GM12892 (cell line): Measurements from ENCODE around the gene PPP4C.

ENCODE experiments used
- POLR2A ChIP-seq: IDR thresholded peaks from 2 replicates; pipeline ENCODE4 v1.6.1; 2011; ENCODE audit warnings: low read depth, low read length, control low read depth
- POLR2AphosphoS5 ChIP-seq: IDR thresholded peaks from 2 replicates; pipeline ENCODE4 v1.6.1; 2011; ENCODE audit warnings: low read depth, low read length, control low read depth
- TAF1 ChIP-seq: IDR thresholded peaks from 2 replicates; pipeline ENCODE4 v1.6.1; 2011; ENCODE audit warnings: low read depth, mild to moderate bottlenecking, control low read depth, low read length, borderline replicate concordance

- no peak for TF ChIP-seq POLR2A
- no peak for TF ChIP-seq POLR2AphosphoS5
- TF ChIP-seq TAF1 = no peak
Measured at GRCh38 chr16:30120340-30121105, 44.7 kb downstream of the PPP4C start.
